ENCODE results near the gene HERC5.
"Not testable (repeated sequence)": the region's sequence is repeated elsewhere in the genome, so short reads cannot be mapped to it uniquely, and the experiment has no call there.

The HERC5 gene

GRCh38 chr4:88456670-88457306 is at the start of gene HERC5:
Gene HERC5, plus strand, starts transcription at chr4:88457119. Its CDS starts 151 bp downstream, at chr4:88457270.
- peak; percentile 83 for DNase-seq (ENCODE audit: low spot score)

GRCh38 chr4:88409206-88409605 is 47.7 kb upstream of the HERC5 start:
- DNase-seq (ENCODE audit: low spot score), result no peak

GRCh38 chr4:88409789-88410188 is 47.1 kb upstream of the HERC5 start:
- no peak for DNase-seq (ENCODE audit: low spot score)

- no peak for DNase-seq (ENCODE audit: low spot score)
Observed at GRCh38 chr4:88411491-88412096, 45.3 kb upstream of the HERC5 start.

GRCh38 chr4:88413801-88414200 is 43.1 kb upstream of the HERC5 start:
- DNase-seq (ENCODE audit: low spot score), result no peak

DNA sequence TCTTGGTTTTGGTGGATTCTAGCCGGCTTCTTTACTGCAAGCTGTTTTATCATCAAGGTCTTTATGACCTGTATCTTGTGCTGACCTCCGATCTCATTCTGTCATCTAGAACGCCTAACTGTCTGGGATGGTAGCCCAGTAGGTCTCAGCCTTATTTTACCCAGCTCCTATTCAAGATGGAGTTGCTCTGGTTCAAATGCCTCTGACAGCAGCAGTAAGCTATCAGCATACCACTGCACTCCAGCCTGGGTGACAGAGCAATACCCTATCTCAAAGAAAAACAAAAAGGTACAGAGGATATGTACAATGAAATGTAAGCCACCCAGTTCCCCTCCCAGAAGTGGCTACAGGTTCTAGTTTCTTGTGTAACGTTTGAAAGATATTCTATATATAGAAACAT is 42.2 kb upstream of the HERC5 start:
- no peak for DNase-seq (ENCODE audit: low spot score)

GRCh38 chr4:88415982-88416381 is 40.9 kb upstream of the HERC5 start:
- no peak for DNase-seq (ENCODE audit: low spot score)

- DNase-seq (ENCODE audit: low spot score), result no peak
Observed at GRCh38 chr4:88418411-88418810, 38.5 kb upstream of the HERC5 start.

GRCh38 chr4:88419874-88420273 is 37.0 kb upstream of the HERC5 start:
- DNase-seq (ENCODE audit: low spot score), result no peak

- DNase-seq (ENCODE audit: low spot score), result no peak
Observed at GRCh38 chr4:88420844-88421243, 36.1 kb upstream of the HERC5 start.

DNA sequence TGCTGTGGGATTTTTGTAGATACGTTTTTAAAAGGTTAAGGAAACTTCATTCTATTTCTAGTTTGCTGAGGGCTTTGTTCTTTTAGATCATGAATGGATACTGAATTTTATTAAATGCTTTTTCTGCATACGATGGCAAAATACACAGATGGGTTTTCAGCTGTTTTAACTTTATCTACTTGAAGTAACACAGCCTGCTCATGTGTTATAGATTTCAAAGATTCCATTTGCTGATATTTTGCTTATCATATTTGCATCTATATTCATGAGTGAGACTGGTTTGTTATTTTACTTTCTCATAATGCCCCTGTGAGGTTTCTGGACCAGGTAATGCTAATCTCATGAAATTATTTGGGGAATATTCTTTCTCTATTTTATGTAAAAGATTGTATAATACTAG is 34.5 kb upstream of the HERC5 start:
- DNase-seq (ENCODE audit: low spot score), result no peak

GRCh38 chr4:88429401-88429800 is 27.5 kb upstream of the HERC5 start:
- no peak for DNase-seq (ENCODE audit: low spot score)

- no peak for DNase-seq (ENCODE audit: low spot score)
Observed at GRCh38 chr4:88435987-88436693, 20.8 kb upstream of the HERC5 start.

GRCh38 chr4:88437873-88438272 is 19.0 kb upstream of the HERC5 start:
- not testable (repeated sequence) for DNase-seq (ENCODE audit: low spot score)

GRCh38 chr4:88439161-88439760 is 17.7 kb upstream of the HERC5 start:
- no peak for DNase-seq (ENCODE audit: low spot score)

DNA sequence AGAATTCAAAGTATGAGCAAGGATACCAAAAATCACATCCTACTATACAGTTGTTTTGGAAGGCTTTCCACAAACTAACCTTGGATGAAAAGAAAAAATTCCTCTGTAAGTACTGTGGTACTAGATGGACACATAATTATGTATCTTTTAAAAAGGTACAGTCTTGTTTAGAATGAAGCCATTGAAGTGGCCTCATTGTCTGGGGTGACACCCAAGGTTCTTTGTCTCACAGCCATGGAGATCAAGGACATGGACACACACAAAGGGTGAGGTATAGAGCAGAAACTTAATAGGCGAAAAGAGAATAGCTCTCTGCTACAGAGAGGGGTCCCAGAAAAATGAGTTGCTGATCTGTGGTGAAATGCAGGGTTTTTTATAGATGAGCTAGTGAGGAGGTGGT is 16.8 kb upstream of the HERC5 start:
- DNase-seq (ENCODE audit: low spot score), result no peak

GRCh38 chr4:88441696-88442095 is 15.2 kb upstream of the HERC5 start:
- no peak for DNase-seq (ENCODE audit: low spot score)

- peak; percentile 40 for DNase-seq (ENCODE audit: low spot score)
Observed at GRCh38 chr4:88442689-88443191, 14.2 kb upstream of the HERC5 start.

- DNase-seq (ENCODE audit: low spot score), result no peak
Observed at GRCh38 chr4:88443486-88443885, 13.4 kb upstream of the HERC5 start.

GRCh38 chr4:88445252-88445651 is 11.7 kb upstream of the HERC5 start:
- no peak for DNase-seq (ENCODE audit: low spot score)

DNA sequence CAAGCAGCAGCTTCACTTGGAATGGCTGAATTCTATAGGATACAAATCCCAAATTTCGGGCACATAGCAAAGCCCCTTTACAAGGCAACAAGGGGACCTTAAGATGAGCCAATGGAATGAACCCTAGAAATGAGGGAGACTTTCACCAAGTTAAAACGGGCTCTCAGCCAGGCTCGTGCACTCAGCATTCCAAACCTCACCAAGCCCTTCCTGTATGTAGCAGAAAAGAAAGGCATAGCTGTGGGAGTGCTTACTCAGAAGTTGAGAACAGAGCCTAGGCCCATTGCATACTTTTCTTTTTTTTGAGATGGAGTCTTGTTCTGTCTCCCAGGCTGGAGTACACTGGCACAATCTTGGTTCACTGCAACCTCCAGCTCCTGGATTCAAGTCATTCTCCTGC is 10.8 kb upstream of the HERC5 start:
- no peak for DNase-seq (ENCODE audit: low spot score)

DNA sequence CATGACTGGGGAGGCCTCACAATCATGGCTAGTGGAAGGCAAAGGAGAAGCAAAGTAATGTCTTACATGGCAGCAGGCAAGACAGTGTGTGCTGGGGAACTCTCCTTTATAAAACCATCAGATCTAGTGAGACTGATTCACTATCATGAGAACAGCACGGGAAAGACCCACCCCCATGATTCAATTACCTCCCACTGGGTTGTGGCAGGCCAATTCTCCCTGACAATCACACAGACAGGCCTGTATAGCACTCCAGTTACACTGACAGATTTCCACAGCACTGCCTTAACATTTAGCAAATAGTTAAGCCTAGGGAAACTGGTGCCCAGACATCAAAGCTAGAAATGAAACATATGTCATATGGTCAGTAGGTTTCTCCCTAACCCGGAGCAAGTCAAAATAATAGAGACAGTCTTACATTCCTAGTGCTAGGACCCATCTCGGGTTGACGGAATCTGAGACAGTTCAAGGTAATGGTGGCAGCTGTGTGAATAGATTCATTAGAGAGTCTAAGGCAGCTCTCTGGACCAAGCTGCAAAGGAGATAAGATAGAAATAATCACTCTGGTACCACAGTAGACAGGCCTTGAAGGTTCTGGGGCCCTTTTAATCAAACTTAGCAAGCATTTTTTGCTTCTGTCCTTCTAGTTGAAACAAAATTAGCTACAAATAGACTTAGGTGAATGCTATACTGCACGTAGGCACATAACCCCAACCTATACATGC is 9.4 kb upstream of the HERC5 start:
- no peak for DNase-seq (ENCODE audit: low spot score)
